ENCODE measurements around the gene SLC6A6. TPM values are rescaled to one million over a fixed set of nuclear protein-coding genes. Genes with fewer than 3 reads are reported as not detected.

The SLC6A6 gene
- total RNA-seq, 1 donor from 2014 or later: 46.3 TPM

- no peaks in the 10 kb centered on the region for H3K4me1 Mint-ChIP-seq (ENCODE audit: unreplicated experiment)
- peaks cover 8% of the 10 kb centered on the region for H3K9me3 Mint-ChIP-seq (ENCODE audit: unreplicated experiment)
- H3K36me3 Mint-ChIP-seq (ENCODE audit: low read depth, unreplicated experiment): peaks cover 5% of the 10 kb centered on the region
- H3K27ac Mint-ChIP-seq (ENCODE audit: unreplicated experiment): no peak overlapping the region
- H3K27me3 Mint-ChIP-seq (ENCODE audit: unreplicated experiment): peaks cover 2% of the 10 kb centered on the region
- H3K4me3 Mint-ChIP-seq (ENCODE audit: unreplicated experiment): no peak overlapping the region
- TF ChIP-seq CTCF (IDR thresholded peaks at IDR 0.05; ENCODE audit: unreplicated experiment): no peak
- no peak for DNase-seq (ENCODE audit: low spot score)
Measured at GRCh38 chr3:14505001-14505802, 102.8 kb downstream of the SLC6A6 start.

- no peaks in the 10 kb centered on the region for H3K4me1 Mint-ChIP-seq (ENCODE audit: unreplicated experiment)
- H3K27ac Mint-ChIP-seq (ENCODE audit: unreplicated experiment): no peak overlapping the region
- H3K27me3 Mint-ChIP-seq (ENCODE audit: unreplicated experiment): peaks cover 2% of the 10 kb centered on the region
- no peak overlapping the region for H3K4me3 Mint-ChIP-seq (ENCODE audit: unreplicated experiment)
- no peak for TF ChIP-seq CTCF (IDR thresholded peaks at IDR 0.05; ENCODE audit: unreplicated experiment)
- DNase-seq (ENCODE audit: low spot score): no peak
- peaks cover 8% of the 10 kb centered on the region for H3K9me3 Mint-ChIP-seq (ENCODE audit: unreplicated experiment)
- peaks cover 5% of the 10 kb centered on the region for H3K36me3 Mint-ChIP-seq (ENCODE audit: low read depth, unreplicated experiment)
Measured at GRCh38 chr3:14505803-14506500, 103.5 kb downstream of the SLC6A6 start.

GRCh38 chr3:14506626-14507304 lies 104.4 kb downstream of the SLC6A6 start:
- DNase-seq (ENCODE audit: low spot score): no peak
- TF ChIP-seq CTCF (IDR thresholded peaks at IDR 0.05; ENCODE audit: unreplicated experiment): no peak
- Mint-ChIP-seq H3K36me3 (ENCODE audit: low read depth, unreplicated experiment) (peaks cover 5% of the 10 kb centered on the region), H3K4me3 (ENCODE audit: unreplicated experiment) (no peak overlapping the region), H3K27me3 (ENCODE audit: unreplicated experiment) (peaks cover 3% of the 10 kb centered on the region), H3K9me3 (ENCODE audit: unreplicated experiment) (peaks cover 8% of the 10 kb centered on the region), H3K27ac (ENCODE audit: unreplicated experiment) (no peak overlapping the region), H3K4me1 (ENCODE audit: unreplicated experiment) (no peaks in the 10 kb centered on the region)

GRCh38 chr3:14507305-14507741 lies 104.9 kb downstream of the SLC6A6 start:
- peaks cover 5% of the 10 kb centered on the region for H3K27me3 Mint-ChIP-seq (ENCODE audit: unreplicated experiment)
- no peak for TF ChIP-seq CTCF (IDR thresholded peaks at IDR 0.05; ENCODE audit: unreplicated experiment)
- no peak for DNase-seq (ENCODE audit: low spot score)
- no peak overlapping the region for H3K4me3 Mint-ChIP-seq (ENCODE audit: unreplicated experiment)
- no peaks in the 10 kb centered on the region for H3K4me1 Mint-ChIP-seq (ENCODE audit: unreplicated experiment)
- peaks cover 8% of the 10 kb centered on the region for H3K9me3 Mint-ChIP-seq (ENCODE audit: unreplicated experiment)
- H3K36me3 Mint-ChIP-seq (ENCODE audit: low read depth, unreplicated experiment): peaks cover 5% of the 10 kb centered on the region
- no peak overlapping the region for H3K27ac Mint-ChIP-seq (ENCODE audit: unreplicated experiment)
